Activated B cell treated with CpG ODN at 0.5 μM for 24 hours (primary cell): ENCODE measurements around the gene LRCH1. TPM values are rescaled to one million over a fixed set of nuclear protein-coding genes. Genes with fewer than 3 reads are reported as not detected.

Experiments used
- ATAC-seq: fragments of 200-7000 bp; cut with Tn5 transposase; one replicate; pipeline ENCODE4 v1.10.0; 2021; ENCODE audit warnings: low read depth, mild to moderate bottlenecking, moderate library complexity
- CTCF ChIA-PET: fragments of 350-600 bp; sonication (Branson Sonifier 250); formaldehyde crosslinking; loops from one replicate; lab custom pipeline; 2021; ENCODE audit warnings: antibody characterized with exemption; lab: Charles Lee
- POLR2A ChIA-PET: fragments of 350-600 bp; sonication (Branson Sonifier 250); formaldehyde crosslinking; loops from one replicate; lab custom pipeline; 2021; ENCODE audit warnings: antibody characterized with exemption; lab: Charles Lee
- DNase-seq: peaks from one replicate; pipeline ENCODE4 v3.0.0; 2022
- H3K27ac Mint-ChIP-seq: one replicate; pipeline ENCODE4 v1.8.0; 2020; ENCODE audit warnings: mixed read lengths
- H3K27me3 Mint-ChIP-seq: one replicate; pipeline ENCODE4 v1.8.0; 2021; ENCODE audit warnings: mixed read lengths
- H3K36me3 Mint-ChIP-seq: one replicate; pipeline ENCODE4 v1.8.0; 2021; ENCODE audit warnings: low read depth, mixed read lengths
- H3K4me1 Mint-ChIP-seq: one replicate; pipeline ENCODE4 v1.8.0; 2021; ENCODE audit warnings: mixed read lengths
- H3K4me3 Mint-ChIP-seq: one replicate; pipeline ENCODE4 v1.8.0; 2020; ENCODE audit warnings: mild to moderate bottlenecking, mixed read lengths
- H3K9me3 Mint-ChIP-seq: one replicate; pipeline ENCODE4 v1.8.0; 2020; ENCODE audit warnings: mixed read lengths
- intact Hi-C: fragments of 100-400 bp; cut with micrococcal nuclease; formaldehyde crosslinking; loops from one replicate; pipeline ENCODE4 v1.15.1; 2024
- total RNA-seq: library from RNA; stranded (reverse); gene quantifications from 2 replicates; pipeline ENCODE4 v1.2.3, GENCODE V29; 2022
- TF ChIP-seq, protein P1 (sequence below): fragments of 200-600 bp; IDR thresholded peaks from one replicate; pipeline ENCODE4 v1.8.0; 2022; ENCODE audit warnings: antibody characterized with exemption, mild to moderate bottlenecking

LRCH1 gene
- total RNA-seq, 1 donor from 2014 or later: 46.3 TPM

DNA sequence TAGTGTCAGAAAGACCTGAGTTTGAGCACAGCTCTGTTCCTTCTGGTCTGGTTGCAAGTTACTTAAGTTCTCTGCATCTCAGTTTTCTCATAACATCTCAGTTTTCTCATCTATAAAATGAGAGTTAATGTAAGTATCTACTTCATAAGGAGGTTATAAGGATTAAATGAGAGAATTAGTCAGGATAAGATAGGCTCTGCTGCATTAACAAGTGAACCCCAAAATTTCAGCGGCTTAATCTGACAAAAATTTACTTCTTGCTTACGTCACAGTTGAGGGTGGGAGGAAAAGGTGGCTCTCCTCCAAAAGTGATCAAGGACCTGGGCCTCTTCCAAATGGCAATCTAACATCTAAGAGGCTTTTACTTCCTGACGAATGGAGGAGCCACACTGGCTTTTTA, 31.5 kb upstream of the LRCH1 start:
- TF ChIP-seq, protein P1, sequence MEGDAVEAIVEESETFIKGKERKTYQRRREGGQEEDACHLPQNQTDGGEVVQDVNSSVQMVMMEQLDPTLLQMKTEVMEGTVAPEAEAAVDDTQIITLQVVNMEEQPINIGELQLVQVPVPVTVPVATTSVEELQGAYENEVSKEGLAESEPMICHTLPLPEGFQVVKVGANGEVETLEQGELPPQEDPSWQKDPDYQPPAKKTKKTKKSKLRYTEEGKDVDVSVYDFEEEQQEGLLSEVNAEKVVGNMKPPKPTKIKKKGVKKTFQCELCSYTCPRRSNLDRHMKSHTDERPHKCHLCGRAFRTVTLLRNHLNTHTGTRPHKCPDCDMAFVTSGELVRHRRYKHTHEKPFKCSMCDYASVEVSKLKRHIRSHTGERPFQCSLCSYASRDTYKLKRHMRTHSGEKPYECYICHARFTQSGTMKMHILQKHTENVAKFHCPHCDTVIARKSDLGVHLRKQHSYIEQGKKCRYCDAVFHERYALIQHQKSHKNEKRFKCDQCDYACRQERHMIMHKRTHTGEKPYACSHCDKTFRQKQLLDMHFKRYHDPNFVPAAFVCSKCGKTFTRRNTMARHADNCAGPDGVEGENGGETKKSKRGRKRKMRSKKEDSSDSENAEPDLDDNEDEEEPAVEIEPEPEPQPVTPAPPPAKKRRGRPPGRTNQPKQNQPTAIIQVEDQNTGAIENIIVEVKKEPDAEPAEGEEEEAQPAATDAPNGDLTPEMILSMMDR: no peak
- H3K9me3 Mint-ChIP-seq: peaks cover 5% of the 10 kb centered on the region
- ATAC-seq (no peak), DNase-seq (no peak)
- H3K27ac Mint-ChIP-seq: no peak overlapping the region
- no peaks in the 10 kb centered on the region for H3K4me1 Mint-ChIP-seq
- no peak overlapping the region for H3K4me3 Mint-ChIP-seq
- H3K36me3 Mint-ChIP-seq: no peaks in the 10 kb centered on the region
- intact Hi-C loops: no loop called here
- ChIA-PET CTCF (interaction anchor here (1.4 kb wide), 1 partner anchor 30 kb away, joined by 3 read pairs; no protein-coding TSS in a partner anchor), POLR2A (interaction anchor here (0.5 kb wide), 1 partner anchor 152 kb away, joined by 10 read pairs; no protein-coding TSS in a partner anchor)
- peaks cover 11% of the 10 kb centered on the region for H3K27me3 Mint-ChIP-seq

DNA sequence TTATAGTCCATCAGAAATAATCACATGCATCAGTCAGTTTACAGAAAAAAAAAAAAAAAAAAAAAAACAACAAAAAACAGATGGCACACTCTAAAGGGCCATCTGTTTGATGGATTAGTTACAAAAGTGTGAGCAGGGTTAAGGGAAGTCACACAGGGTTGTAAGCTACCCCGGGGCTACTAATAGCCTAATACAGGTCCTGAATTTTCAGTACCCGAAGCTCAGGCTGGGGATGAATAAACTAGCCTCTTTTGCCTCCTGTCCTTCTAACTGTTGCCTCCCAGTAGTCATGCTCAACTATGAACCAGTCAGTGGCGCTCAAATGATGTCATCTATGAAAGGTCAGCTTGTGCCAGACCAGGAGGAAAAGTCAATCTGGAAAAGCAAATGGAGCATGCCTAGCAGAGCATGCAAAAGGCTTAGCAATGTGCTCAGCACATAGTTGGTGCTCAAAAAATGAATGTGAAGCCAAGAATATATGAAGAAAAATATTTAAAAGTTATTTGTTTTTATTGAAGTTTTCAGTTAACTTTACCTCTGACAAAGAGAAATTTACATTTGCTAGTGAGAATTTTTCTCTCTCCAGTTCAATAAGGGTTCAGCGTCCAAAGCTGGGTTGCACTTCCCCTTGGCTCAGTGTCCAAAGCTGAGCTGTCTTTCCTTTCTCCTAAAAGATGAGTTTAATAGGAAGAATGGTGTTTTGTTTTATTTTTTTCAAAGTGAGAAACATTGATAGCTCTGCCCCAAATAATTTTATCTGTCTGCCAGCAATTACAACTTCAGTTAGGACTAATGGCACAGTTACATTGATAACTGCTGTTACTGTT, 30.8 kb upstream of the LRCH1 start:
- no peaks in the 10 kb centered on the region for H3K4me1 Mint-ChIP-seq
- ATAC-seq (no peak), DNase-seq (no peak)
- intact Hi-C loops: no loop called here
- H3K4me3 Mint-ChIP-seq: no peak overlapping the region
- TF ChIP-seq, protein P1: no peak
- H3K9me3 Mint-ChIP-seq: peaks cover 5% of the 10 kb centered on the region
- CTCF ChIA-PET: no interaction called here
- H3K36me3 Mint-ChIP-seq: no peaks in the 10 kb centered on the region
- POLR2A ChIA-PET: no interaction called here
- no peak overlapping the region for H3K27ac Mint-ChIP-seq
- peaks cover 7% of the 10 kb centered on the region for H3K27me3 Mint-ChIP-seq

DNA sequence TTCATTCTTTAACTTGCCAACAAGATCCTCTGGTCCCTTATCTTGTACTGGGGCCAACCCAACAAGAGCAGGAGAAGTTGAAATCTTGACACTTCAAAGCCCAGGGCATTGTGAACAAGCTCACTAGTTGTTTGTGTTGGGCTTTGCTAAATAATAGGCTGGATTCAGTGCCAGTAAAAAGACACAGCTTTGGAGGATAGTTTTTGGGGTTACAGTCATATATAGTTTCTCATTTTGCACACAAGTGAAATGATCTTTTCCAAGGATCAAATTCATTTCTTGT, 30.3 kb upstream of the LRCH1 start:
- no peak for ATAC-seq
- H3K36me3 Mint-ChIP-seq: no peaks in the 10 kb centered on the region
- H3K4me3 Mint-ChIP-seq: no peak overlapping the region
- no peak overlapping the region for H3K27ac Mint-ChIP-seq
- intact Hi-C loops: no loop called here
- H3K27me3 Mint-ChIP-seq: peaks cover 7% of the 10 kb centered on the region
- peaks cover 5% of the 10 kb centered on the region for H3K9me3 Mint-ChIP-seq
- H3K4me1 Mint-ChIP-seq: no peaks in the 10 kb centered on the region
- CTCF ChIA-PET: no interaction called here
- DNase-seq: no peak
- POLR2A ChIA-PET: no interaction called here
- TF ChIP-seq, protein P1: no peak

DNA sequence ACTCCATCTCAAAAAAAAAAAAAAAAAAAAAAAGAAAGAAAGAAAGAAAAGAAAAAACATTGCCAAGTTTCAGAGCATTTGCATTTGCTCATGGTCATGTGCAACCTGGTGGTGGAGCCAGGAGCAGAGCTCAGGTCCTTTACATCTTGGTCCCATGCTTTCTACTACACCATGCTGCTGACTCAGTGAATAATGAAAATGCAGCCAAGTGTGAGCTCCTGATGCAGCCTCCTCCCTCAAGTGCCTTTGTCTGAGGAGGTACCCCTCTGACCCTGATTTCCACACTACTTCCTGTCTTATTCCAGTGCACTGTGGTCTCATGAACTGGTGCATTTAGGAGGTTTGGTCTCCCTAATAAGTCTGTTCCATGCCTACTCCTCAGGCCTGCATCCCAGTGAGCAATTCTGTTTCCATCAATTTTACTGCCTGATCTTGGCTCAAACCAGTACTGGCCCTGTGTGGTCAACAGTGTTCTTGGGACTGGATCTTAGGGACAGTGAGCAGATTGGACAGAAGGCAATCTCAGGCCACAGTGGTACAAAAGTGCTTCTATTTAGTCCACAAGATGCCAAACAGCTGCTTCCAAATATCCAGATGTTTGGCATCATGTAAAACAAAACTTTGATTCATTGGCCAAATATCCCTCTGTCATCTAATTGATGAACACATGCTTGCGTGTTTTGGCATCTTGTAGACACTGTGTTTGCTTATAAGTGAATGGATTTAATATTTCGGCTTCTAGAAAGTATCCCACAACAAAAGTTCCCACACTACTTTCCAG, 28.8 kb upstream of the LRCH1 start:
- POLR2A ChIA-PET: no interaction called here
- Mint-ChIP-seq H3K4me3 (no peak overlapping the region), H3K27ac (no peak overlapping the region), H3K9me3 (peaks cover 5% of the 10 kb centered on the region), H3K36me3 (no peaks in the 10 kb centered on the region), H3K27me3 (peaks cover 7% of the 10 kb centered on the region), H3K4me1 (no peaks in the 10 kb centered on the region)
- TF ChIP-seq, protein P1: no peak
- ATAC-seq (no peak), DNase-seq (no peak)
- CTCF ChIA-PET: interaction anchor here (0.6 kb wide), 1 partner anchor 149 kb away, joined by 3 read pairs; no protein-coding TSS in a partner anchor
- intact Hi-C loops: no loop called here

DNA sequence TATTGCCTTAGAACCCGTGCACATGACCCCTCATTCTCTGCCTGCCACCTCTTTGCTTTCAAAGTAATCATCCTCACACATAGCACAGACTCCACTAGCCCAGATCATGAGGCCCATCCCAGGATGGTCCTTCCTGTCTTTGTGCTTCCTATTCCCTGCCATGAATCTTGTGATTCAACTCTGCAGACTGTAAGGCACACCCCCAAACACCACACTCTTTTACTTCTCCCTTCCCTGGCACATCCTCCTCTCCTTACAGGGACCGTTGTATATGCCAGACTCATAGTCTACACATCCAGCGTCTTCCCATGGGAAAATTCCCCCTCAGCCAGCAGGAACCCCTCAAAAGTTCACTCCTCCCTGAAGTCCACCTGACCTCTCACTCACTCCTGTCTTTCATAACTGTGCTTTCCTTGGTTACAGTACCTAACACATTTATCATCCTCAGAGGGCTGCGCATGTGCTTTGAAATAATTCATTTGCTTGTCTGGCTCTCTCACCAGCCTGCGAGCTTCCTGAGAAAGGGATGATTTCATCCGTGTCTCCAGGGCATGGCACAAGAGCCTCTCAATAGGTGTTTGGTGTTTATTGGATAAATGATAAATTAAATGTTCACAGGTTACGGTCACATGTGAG, 26.8 kb upstream of the LRCH1 start:
- POLR2A ChIA-PET: no interaction called here
- H3K36me3 Mint-ChIP-seq: no peaks in the 10 kb centered on the region
- ATAC-seq: no peak

More for the DNA sequence above, 26.8 kb upstream of the LRCH1 start:
- Mint-ChIP-seq H3K27me3 (peaks cover 7% of the 10 kb centered on the region), H3K27ac (no peak overlapping the region), H3K9me3 (peaks cover 5% of the 10 kb centered on the region), H3K4me1 (no peaks in the 10 kb centered on the region), H3K4me3 (no peak overlapping the region)
- intact Hi-C loops: no loop called here
- TF ChIP-seq, protein P1: no peak
- CTCF ChIA-PET: no interaction called here
- DNase-seq: no peak
